A549 (cell line): ENCODE data around the gene CITED4. TPM values are rescaled to one million over a fixed set of nuclear protein-coding genes. Genes with fewer than 3 reads are reported as not detected.

Source experiments
- ATAC-seq, 2 experiments: fragments of 200-7000 bp in 1 of 2; fragments of >200 bp in 1 of 2; cut with Nextera tagmentation in 1 of 2; cut with Tn5 transposase in 1 of 2; 3 replicates each; pipeline versions ENCODE4 v1.8.0 to v1.9.1; 2018 to 2020; ENCODE audit warnings: mild to moderate bottlenecking in 1 of 2, moderate library complexity in 1 of 2
- CTCF ChIA-PET: fragments of 300-600 bp; sonication (Branson Sonifier 250); formaldehyde crosslinking; extraction: SDS; loops from one replicate; lab custom pipeline; 2021; ENCODE audit warnings: antibody characterized with exemption, inconsistent platforms; lab: Yijun Ruan, JAX
- POLR2A ChIA-PET: fragments of 350-600 bp; formaldehyde crosslinking; extraction: SDS; loops from one replicate; lab custom pipeline; 2021; ENCODE audit warnings: antibody characterized with exemption, inconsistent platforms; lab: Yijun Ruan, JAX
- DNase-seq, 2 experiments: peaks; one replicate each; pipeline versions ENCODE4 v3.0.0 to v3.0.0-alpha.2; 2011 to 2016; ENCODE audit warnings: low read depth in 1 of 2, low spot score in 1 of 2
- FAIRE-seq: peaks from 2 replicates; lab custom pipeline; 2011; peaks lifted over from hg19 to GRCh38; lab: Jason Lieb, UNC
- H3K27ac ChIP-seq, 2 experiments: fragments of >200 bp; sonication (Bioruptor Twin); formaldehyde crosslinking; 3 replicates each; pipeline ENCODE4 v1.5.1; 2016 to 2017
- H3K4me1 ChIP-seq: fragments of >200 bp; sonication (Bioruptor Twin); formaldehyde crosslinking; 3 replicates; pipeline ENCODE4 v1.6.1; 2016
- H3K4me2 ChIP-seq: fragments of >200 bp; sonication (Bioruptor Twin); formaldehyde crosslinking; 3 replicates; pipeline ENCODE4 v1.6.1; 2016
- H3K4me3 ChIP-seq: fragments of >200 bp; sonication (Bioruptor Twin); formaldehyde crosslinking; 3 replicates; pipeline ENCODE4 v1.5.1; 2016
- H3K9me3 ChIP-seq: fragments of >200 bp; sonication (Bioruptor Twin); formaldehyde crosslinking; 3 replicates; pipeline ENCODE4 v1.6.1; 2016
- ATOH8 ChIP-seq: fragments of 250-450 bp; sonication (Bioruptor Pico); IDR thresholded peaks from 2 replicates; pipeline ENCODE4 v1.5.0; 2020; ENCODE audit warnings: low read depth, mild to moderate bottlenecking, moderate library complexity
- BCL3 ChIP-seq: fragments of >200 bp; sonication (Bioruptor Twin); formaldehyde crosslinking; IDR thresholded peaks from 3 replicates; pipeline ENCODE4 v1.6.1; 2016
- CEBPB ChIP-seq, 2 experiments: fragments of >200 bp in 1 of 2; sonication (Bioruptor Twin) in 1 of 2; formaldehyde crosslinking in 1 of 2; IDR thresholded peaks; 2 replicates each; pipeline ENCODE4 v1.6.1; 2012 to 2016
- CHD4 ChIP-seq: fragments of 200-600 bp; sonication (generic); IDR thresholded peaks from 2 replicates; pipeline ENCODE4 v1.6.1; 2016; ENCODE audit warnings: antibody characterized with exemption, mild to moderate bottlenecking, borderline replicate concordance
- EHMT2 ChIP-seq: fragments of 200-600 bp; sonication (generic); IDR thresholded peaks from 2 replicates; pipeline ENCODE4 v1.6.1; 2016; ENCODE audit warnings: antibody characterized with exemption, low read depth, mild to moderate bottlenecking, moderate library complexity
- ELK1 ChIP-seq: fragments of 150-350 bp; IDR thresholded peaks from 2 replicates; pipeline ENCODE4 v1.6.1; 2014; ENCODE audit warnings: low read depth, mild to moderate bottlenecking, low read length
- FOSB ChIP-seq: fragments of 250-450 bp; sonication (Bioruptor Pico); IDR thresholded peaks from 2 replicates; pipeline ENCODE4 v1.5.0; 2020; ENCODE audit warnings: mild to moderate bottlenecking, moderate library complexity
- JUN ChIP-seq, 2 experiments: fragments of >200 bp; sonication (Bioruptor Twin); formaldehyde crosslinking; IDR thresholded peaks; 2 replicates in 1 of 2; 3 replicates in 1 of 2; pipeline ENCODE4 v1.6.1; 2016 to 2017
- MAZ ChIP-seq: fragments of 150-350 bp; IDR thresholded peaks from 2 replicates; pipeline ENCODE4 v1.6.1; 2014; ENCODE audit warnings: antibody characterized with exemption, low read depth, low read length, borderline replicate concordance
- NR3C1 ChIP-seq: fragments of >200 bp; sonication (Bioruptor Twin); formaldehyde crosslinking; IDR thresholded peaks from 3 replicates; pipeline ENCODE4 v1.6.1; 2017
- PHF8 ChIP-seq: fragments of 200-600 bp; sonication (generic); IDR thresholded peaks from 2 replicates; pipeline ENCODE4 v1.6.1; 2016; ENCODE audit warnings: low read depth, mild to moderate bottlenecking, antibody characterized with exemption, moderate library complexity, borderline replicate concordance
- POLR2AphosphoS2 ChIP-seq: conservative IDR thresholded peaks from 2 replicates; pipeline ENCODE4 v1.6.1; 2012; ENCODE audit warnings: low read length, improper control_type of control experiment, inconsistent platforms
- REST ChIP-seq: fragments of 200-600 bp; sonication (generic); IDR thresholded peaks from 2 replicates; pipeline ENCODE4 v1.6.1; 2016; ENCODE audit warnings: antibody characterized with exemption, mild to moderate bottlenecking, moderate library complexity
- RFX5 ChIP-seq: fragments of 450-650 bp; IDR thresholded peaks from 2 replicates; pipeline ENCODE4 v1.7.1; 2014; ENCODE audit warnings: antibody characterized with exemption, mild to moderate bottlenecking, moderate library complexity
- RNF2 ChIP-seq: fragments of 200-600 bp; sonication (generic); IDR thresholded peaks from 2 replicates; pipeline ENCODE4 v1.6.1; 2016; ENCODE audit warnings: low read depth, mild to moderate bottlenecking, antibody characterized with exemption, moderate library complexity, borderline replicate concordance
- SREBF2 ChIP-seq: fragments of 450-650 bp; IDR thresholded peaks from 2 replicates; pipeline ENCODE4 v1.6.1; 2014; ENCODE audit warnings: mild to moderate bottlenecking, moderate library complexity
- ZFP36 ChIP-seq: fragments of 450-650 bp; IDR thresholded peaks from 2 replicates; pipeline ENCODE4 v1.6.1; 2014; ENCODE audit warnings: borderline replicate concordance; ENCODE audit not compliant: partially characterized antibody
- WGBS: methylation state at CpG from one replicate; pipeline ENCODE4 v1.1.6; 2017; ENCODE audit errors: missing lambda C conversion rate; 5-methylcytosine and 5-hydroxymethylcytosine counted together
- polyA plus RNA-seq, 4 experiments: library from polyadenylated mRNA; depleted of rRNA in 3 of 4; stranded (reverse); fragments of >200 nt; fragmentation: RNase III in 1 of 4; extraction: RNeasy Plus Mini Kit Qiagen cat#74134 plus additional on column Dnase treatment in 1 of 4; gene quantifications; 2 replicates in 3 of 4; 3 replicates in 1 of 4; pipeline ENCODE4 v1.2.3, GENCODE V29; 2011 to 2017
- TF ChIP-seq, protein P1 (sequence below): IDR thresholded peaks from 2 replicates; pipeline ENCODE4 v1.6.1; 2012

Gene CITED4
- polyA plus RNA-seq, 2 of the 4 experiments (the other 2 are of a cell fraction), result 7.1 to 32.2 TPM

DNA sequence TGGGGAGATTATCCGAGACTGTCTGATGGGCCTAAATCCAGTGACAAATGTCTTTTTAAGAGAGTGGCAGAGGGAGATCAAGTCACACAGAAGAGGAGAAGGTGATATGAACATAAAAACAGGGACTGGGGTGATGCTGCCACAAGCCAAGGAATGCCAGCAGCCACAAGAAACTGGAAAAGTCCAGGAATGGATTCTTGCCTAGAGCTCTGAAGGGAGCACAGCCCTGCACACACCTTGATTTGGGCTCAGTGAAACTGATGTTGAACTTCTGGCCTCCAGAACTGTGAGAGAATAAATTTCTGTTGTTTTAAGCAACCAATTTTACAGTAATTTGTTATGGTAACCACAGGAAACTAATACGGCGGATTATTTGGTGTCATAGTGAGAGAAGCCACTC, 19.5 kb downstream of the CITED4 start:
- Histone ChIP-seq H3K4me2 (no peak overlapping the region), H3K27ac (no peak overlapping the region), H3K9me3 (no peaks in the 10 kb centered on the region), H3K4me3 (no peak overlapping the region), H3K4me1 (no peaks in the 10 kb centered on the region)
- ATAC-seq, result no peak
- TF ChIP-seq FOSB (CRISPR knock-in tag) (no peak), CEBPB (IDR thresholded peaks at IDR 0.05) (no peak), POLR2AphosphoS2 (no peak), PHF8 (no peak), CHD4 (no peak), ATOH8 (CRISPR knock-in tag) (no peak), REST (no peak), NR3C1 (no peak), MAZ (no peak), EHMT2 (no peak)
- TF ChIP-seq, protein P1, sequence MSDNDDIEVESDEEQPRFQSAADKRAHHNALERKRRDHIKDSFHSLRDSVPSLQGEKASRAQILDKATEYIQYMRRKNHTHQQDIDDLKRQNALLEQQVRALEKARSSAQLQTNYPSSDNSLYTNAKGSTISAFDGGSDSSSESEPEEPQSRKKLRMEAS, result no peak
- DNase-seq, result no peak
- ChIA-PET POLR2A (no interaction called here), CTCF (interaction anchor here (1.6 to 2.6 kb wide), 2 partner anchors 106 to 110 kb away, joined by 6 to 7 read pairs; no protein-coding TSS in a partner anchor)
- WGBS, result 92% methylated on average over 3 of the region's 3 CpGs
- FAIRE-seq, result no peak

- no peaks in the 10 kb centered on the region for H3K4me1 ChIP-seq
- no peak overlapping the region for H3K4me2 ChIP-seq
- FAIRE-seq (no peak), DNase-seq (no peak), ATAC-seq (no peak)
- WGBS, result 48% methylated on average over 4 of the region's 4 CpGs
- TF ChIP-seq SREBF2 (no peak), ZFP36 (no peak), ATOH8 (CRISPR knock-in tag) (no peak), NR3C1 (no peak), RNF2 (no peak), RFX5 (no peak), JUN (IDR thresholded peaks at IDR 0.05) (no peak), BCL3 (no peak), ELK1 (no peak), CHD4 (no peak)
- H3K4me3 ChIP-seq, result no peak overlapping the region
- no peak overlapping the region for H3K27ac ChIP-seq
- ChIA-PET POLR2A (no interaction called here), CTCF (interaction anchor here (0.9 to 2.6 kb wide), 3 partner anchors 8 to 111 kb away, joined by 5 to 7 read pairs (median 6); no protein-coding TSS in a partner anchor)
- no peaks in the 10 kb centered on the region for H3K9me3 ChIP-seq
Observed at GRCh38 chr1:40842207-40842606, 20.0 kb downstream of the CITED4 start.
